KMS-11 (cell line): ENCODE measurements around the gene BSG.
"Not testable (repeated sequence)": the region's sequence is repeated elsewhere in the genome, so short reads cannot be mapped to it uniquely, and the experiment has no call there.

ENCODE experiments used
- H2AFZ ChIP-seq: fragments of 200-600 bp; sonication (generic); 2 replicates; pipeline ENCODE4 v1.6.1; 2016; ENCODE audit warnings: antibody characterized with exemption, mixed run types, low read depth
- H3K27ac ChIP-seq: fragments of 200-600 bp; sonication (generic); 2 replicates; pipeline ENCODE4 v1.6.1; 2016; ENCODE audit warnings: mild to moderate bottlenecking, mixed run types
- H3K27me3 ChIP-seq: fragments of 200-600 bp; sonication (generic); 2 replicates; pipeline ENCODE4 v1.6.1; 2017; ENCODE audit warnings: mild to moderate bottlenecking, low read depth, mixed run types, moderate library complexity; ENCODE audit not compliant: insufficient read depth
- H3K36me3 ChIP-seq: fragments of 200-600 bp; sonication (generic); 2 replicates; pipeline ENCODE4 v1.6.1; 2017; ENCODE audit warnings: mild to moderate bottlenecking, mixed run types; ENCODE audit not compliant: insufficient read depth
- H3K4me1 ChIP-seq: fragments of 200-600 bp; sonication (generic); 2 replicates; pipeline ENCODE4 v1.6.1; 2016; ENCODE audit warnings: mild to moderate bottlenecking, low read depth, mixed run types; ENCODE audit not compliant: poor library complexity, severe bottlenecking
- H3K4me2 ChIP-seq: fragments of 200-600 bp; sonication (generic); 2 replicates; pipeline ENCODE4 v1.7.0; 2016; ENCODE audit warnings: mild to moderate bottlenecking, mixed run types
- H3K4me3 ChIP-seq: fragments of 200-600 bp; sonication (generic); IDR thresholded peaks from 2 replicates; pipeline ENCODE4 v1.6.1; 2017; ENCODE audit warnings: low read depth, low read length, mixed read lengths; ENCODE audit not compliant: insufficient read depth
- H3K79me2 ChIP-seq: fragments of 200-600 bp; sonication (generic); 2 replicates; pipeline ENCODE4 v1.6.1; 2016; ENCODE audit warnings: low read depth, mixed run types; ENCODE audit not compliant: insufficient read depth
- H3K9ac ChIP-seq: fragments of 200-600 bp; sonication (generic); 2 replicates; pipeline ENCODE4 v1.6.1; 2016; ENCODE audit warnings: mild to moderate bottlenecking, mixed run types
- H4K20me1 ChIP-seq: fragments of 200-600 bp; sonication (generic); 2 replicates; pipeline ENCODE4 v1.6.1; 2016; ENCODE audit warnings: mild to moderate bottlenecking, mixed run types; ENCODE audit not compliant: insufficient read depth
- TF ChIP-seq, protein P1 (sequence below): fragments of 200-600 bp; sonication (generic); conservative IDR thresholded peaks from 2 replicates; pipeline ENCODE4 v1.6.1; 2017; ENCODE audit warnings: low read depth, mild to moderate bottlenecking, antibody characterized with exemption, low read length, moderate library complexity, mixed read lengths

BSG gene

DNA sequence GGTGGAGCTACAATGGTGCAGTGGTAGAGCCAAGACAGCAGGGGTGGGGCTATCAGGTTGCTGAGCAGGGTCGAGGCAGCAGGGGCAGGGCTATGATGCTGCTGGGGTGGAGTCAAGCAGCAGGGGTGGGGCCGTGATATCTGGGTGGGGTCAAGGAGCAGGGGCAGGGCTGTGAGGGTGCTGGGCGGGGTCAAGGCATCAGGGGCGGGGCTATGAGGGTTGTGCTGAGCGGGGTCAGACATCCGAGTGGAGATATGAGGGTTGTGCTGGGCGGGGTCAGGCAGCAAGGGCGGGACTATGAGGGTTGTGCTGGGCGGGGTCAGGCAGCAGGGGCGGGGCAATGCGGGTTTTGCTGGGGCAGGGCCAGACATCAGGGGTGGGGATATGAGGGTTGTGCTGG lies 32.0 kb downstream of the BSG start:
- Histone ChIP-seq H3K4me3 (no peak overlapping the region), H3K79me2 (no peaks in the 10 kb centered on the region), H3K4me1 (no peaks in the 10 kb centered on the region), H4K20me1 (no peaks in the 10 kb centered on the region), H3K27ac (no peak overlapping the region), H2AFZ (no peak overlapping the region), H3K36me3 (no peaks in the 10 kb centered on the region), H3K27me3 (peaks cover 4% of the 10 kb centered on the region; the same call in 1 of the 2 replicates), H3K9ac (no peak overlapping the region), H3K4me2 (no peak overlapping the region)
- TF ChIP-seq, protein P1, sequence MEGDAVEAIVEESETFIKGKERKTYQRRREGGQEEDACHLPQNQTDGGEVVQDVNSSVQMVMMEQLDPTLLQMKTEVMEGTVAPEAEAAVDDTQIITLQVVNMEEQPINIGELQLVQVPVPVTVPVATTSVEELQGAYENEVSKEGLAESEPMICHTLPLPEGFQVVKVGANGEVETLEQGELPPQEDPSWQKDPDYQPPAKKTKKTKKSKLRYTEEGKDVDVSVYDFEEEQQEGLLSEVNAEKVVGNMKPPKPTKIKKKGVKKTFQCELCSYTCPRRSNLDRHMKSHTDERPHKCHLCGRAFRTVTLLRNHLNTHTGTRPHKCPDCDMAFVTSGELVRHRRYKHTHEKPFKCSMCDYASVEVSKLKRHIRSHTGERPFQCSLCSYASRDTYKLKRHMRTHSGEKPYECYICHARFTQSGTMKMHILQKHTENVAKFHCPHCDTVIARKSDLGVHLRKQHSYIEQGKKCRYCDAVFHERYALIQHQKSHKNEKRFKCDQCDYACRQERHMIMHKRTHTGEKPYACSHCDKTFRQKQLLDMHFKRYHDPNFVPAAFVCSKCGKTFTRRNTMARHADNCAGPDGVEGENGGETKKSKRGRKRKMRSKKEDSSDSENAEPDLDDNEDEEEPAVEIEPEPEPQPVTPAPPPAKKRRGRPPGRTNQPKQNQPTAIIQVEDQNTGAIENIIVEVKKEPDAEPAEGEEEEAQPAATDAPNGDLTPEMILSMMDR = no peak

DNA sequence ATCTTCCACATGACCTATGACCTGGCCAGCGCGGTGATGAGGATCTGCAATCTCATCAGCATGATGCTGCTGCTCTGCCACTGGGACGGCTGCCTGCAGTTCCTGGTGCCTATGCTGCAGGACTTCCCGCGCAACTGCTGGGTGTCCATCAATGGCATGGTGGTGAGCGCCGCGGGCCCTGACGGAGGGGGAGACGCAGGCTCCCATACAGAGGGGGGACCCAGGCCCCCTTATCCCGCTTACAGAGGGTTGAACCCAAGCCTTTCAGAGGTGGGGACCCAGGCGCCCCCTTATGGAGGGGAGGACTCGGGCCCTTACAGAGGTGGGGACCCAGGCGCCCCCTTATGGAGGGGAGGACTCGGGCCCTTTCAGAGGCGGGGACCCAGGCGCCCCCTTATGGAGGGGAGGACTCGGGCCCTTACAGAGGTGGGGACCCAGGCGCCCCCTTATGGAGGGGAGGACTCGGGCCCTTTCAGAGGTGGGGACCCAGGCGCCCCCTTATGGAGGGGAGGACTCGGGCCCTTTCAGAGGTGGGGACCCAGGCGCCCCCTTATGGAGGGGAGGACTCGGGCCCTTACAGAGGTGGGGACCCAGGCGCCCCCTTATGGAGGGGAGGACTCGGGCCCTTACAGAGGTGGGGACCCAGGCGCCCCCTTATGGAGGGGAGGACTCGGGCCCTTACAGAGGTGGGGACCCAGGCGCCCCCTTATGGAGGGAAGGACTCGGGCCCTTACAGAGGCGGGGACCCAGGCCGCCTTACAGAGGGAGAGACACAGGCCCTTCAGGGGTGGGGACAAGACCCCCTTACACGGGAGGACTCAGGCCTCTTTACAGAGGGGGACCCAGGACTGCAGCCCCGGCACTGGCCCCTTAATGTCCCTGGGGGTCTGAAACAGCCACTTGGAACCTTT lies 32.9 kb downstream of the BSG start:
- not testable (repeated sequence) for H3K9ac ChIP-seq, H3K79me2 ChIP-seq, H3K27ac ChIP-seq, H4K20me1 ChIP-seq, H3K27me3 ChIP-seq, H3K36me3 ChIP-seq, H3K4me3 ChIP-seq, H3K4me1 ChIP-seq
- H2AFZ ChIP-seq = peak overlapping the region; percentile 41; the same call in 1 of the 2 replicates
- TF ChIP-seq, protein P1 = peak; percentile 89
- peak overlapping the region; percentile 38; the same call in 1 of the 2 replicates for H3K4me2 ChIP-seq

DNA sequence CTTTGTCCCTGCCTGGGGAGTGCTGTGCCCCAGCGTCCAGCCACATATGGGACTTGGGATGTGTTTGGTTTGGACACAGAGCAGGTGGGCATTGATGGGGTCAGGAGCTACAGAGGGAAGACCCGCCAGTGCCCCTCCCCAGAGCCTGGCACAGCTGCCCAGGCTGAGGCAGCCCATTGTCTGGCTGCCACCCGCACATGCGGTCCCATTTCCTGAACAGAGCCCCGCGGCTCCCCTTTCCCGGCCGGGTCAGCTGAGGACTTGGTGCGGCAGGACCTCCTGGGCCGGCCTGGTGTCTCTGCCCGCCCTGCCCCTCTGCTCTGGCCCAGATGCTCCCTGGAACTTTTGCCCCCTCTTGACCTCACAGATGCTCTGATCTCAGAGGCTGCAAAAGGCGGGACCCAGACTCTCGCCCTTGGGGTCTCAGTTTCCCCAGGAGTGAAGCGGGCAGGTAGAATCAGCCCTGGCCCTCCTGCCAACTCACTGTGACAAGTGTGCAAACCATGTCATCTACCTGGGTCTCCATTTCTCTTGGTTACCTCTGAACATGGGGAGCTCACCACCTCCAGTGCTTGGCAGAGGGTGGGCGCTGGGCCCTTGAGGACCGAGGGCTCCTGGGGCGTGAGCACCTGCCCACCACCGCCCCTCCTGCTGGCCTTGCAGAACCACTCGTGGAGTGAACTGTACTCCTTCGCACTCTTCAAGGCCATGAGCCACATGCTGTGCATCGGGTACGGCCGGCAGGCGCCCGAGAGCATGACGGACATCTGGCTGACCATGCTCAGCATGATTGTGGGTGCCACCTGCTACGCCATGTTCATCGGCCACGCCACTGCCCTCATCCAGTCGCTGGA lies 35.1 kb downstream of the BSG start:
- Histone ChIP-seq H3K79me2 (no peaks in the 10 kb centered on the region), H2AFZ (no peak overlapping the region), H3K9ac (no peak overlapping the region), H3K4me3 (no peak overlapping the region), H4K20me1 (no peaks in the 10 kb centered on the region), H3K4me1 (no peaks in the 10 kb centered on the region), H3K27ac (no peak overlapping the region), H3K27me3 (no peaks in the 10 kb centered on the region), H3K36me3 (no peaks in the 10 kb centered on the region), H3K4me2 (no peak overlapping the region)
- TF ChIP-seq, protein P1 = no peak

DNA sequence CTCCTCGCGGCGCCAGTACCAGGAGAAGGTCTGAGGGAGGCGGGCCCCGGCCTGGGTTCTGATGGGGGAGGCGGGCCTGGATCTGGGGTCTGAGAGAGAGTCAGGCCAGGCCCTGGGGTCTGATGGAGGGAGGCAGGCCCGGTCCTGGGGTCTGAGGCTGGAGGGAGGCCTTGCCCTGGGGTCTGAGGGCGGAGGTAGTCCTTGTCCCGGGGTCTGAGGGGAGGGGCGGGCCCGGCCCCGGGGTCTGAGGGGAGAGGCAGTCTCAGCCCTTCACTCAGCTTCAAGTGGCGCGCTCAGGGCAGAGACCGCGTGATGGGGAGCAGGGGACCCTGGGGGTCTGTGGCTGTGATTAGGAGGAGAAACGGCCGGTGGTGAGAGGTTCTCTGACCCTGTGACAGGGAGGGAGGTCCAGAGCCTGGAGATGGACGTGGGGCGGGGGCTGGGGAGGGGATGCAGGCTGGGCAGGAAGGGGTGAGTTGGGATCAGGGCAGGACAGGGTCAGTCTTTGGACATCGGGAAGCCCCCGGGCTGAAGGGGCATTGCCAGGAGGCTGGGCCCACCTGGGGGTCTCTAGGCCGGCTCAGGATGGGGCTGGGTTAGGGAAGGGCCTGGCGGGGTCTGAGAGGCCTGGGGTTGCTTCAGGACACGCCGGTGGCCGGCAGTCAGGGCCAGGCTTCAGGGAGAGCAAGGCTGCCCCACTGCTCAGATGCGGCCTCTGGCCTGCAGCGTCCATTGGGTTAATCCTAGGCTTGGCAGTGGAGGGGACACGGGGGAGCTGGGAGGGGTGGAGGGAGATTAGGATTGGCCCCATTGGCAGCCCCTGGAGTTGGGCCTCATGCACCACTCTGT lies 36.0 kb downstream of the BSG start:
- Histone ChIP-seq H3K4me2 (no peak overlapping the region), H2AFZ (no peak overlapping the region), H3K36me3 (no peaks in the 10 kb centered on the region), H3K4me3 (no peak overlapping the region), H3K79me2 (no peaks in the 10 kb centered on the region), H4K20me1 (no peaks in the 10 kb centered on the region), H3K9ac (no peak overlapping the region), H3K27ac (no peak overlapping the region), H3K27me3 (no peaks in the 10 kb centered on the region), H3K4me1 (no peaks in the 10 kb centered on the region)
- TF ChIP-seq, protein P1 = no peak
